SU-DHL-6 (cell line): ENCODE measurements around the gene DMD.

ENCODE experiments used
- CTCF ChIP-seq: fragments of 200-600 bp; sonication (generic); IDR thresholded peaks from one replicate; pipeline ENCODE4 v1.5.1; 2017; ENCODE audit warnings: antibody characterized with exemption, mild to moderate bottlenecking, low read length, moderate library complexity; ENCODE audit not compliant: insufficient read depth, poor library complexity, severe bottlenecking
- EZH2phosphoT487 ChIP-seq: fragments of 200-600 bp; sonication (generic), shearing (Covaris generic); conservative IDR thresholded peaks from 2 replicates; pipeline ENCODE4 v1.6.1; 2018; ENCODE audit warnings: mild to moderate bottlenecking, antibody characterized with exemption, low read length, moderate library complexity, mixed read lengths

GRCh38 chrX:31225819-31226218, 1985.5 kb downstream of the DMD start:
- TF ChIP-seq CTCF (no peak), EZH2phosphoT487 (no peak)
